Lower lobe of right lung (tissue), 2 donors: ENCODE results near the gene ARID2. TPM values are rescaled to one million over a fixed set of nuclear protein-coding genes. Genes with fewer than 3 reads are reported as not detected.

Experiments
- ATAC-seq, 2 donors: fragments of 200-7000 bp; cut with Tn5 transposase; one replicate each; pipeline ENCODE4 v1.9.1; 2020 to 2022; ENCODE audit warnings: mild to moderate bottlenecking in 2 of 2, moderate library complexity in 2 of 2
- DNase-seq: peaks from one replicate; pipeline ENCODE4 v3.0.0-alpha.2; 2020
- H3K27ac ChIP-seq: fragments of 200-600 bp; one replicate; pipeline ENCODE4 v1.8.0; 2022
- H3K27me3 ChIP-seq: fragments of 200-600 bp; one replicate; pipeline ENCODE4 v1.8.0; 2022; ENCODE audit warnings: low read depth
- H3K36me3 ChIP-seq: fragments of 200-600 bp; one replicate; pipeline ENCODE4 v1.8.0; 2022; ENCODE audit warnings: mild to moderate bottlenecking
- H3K4me1 ChIP-seq: fragments of 200-600 bp; one replicate; pipeline ENCODE4 v1.8.0; 2022
- H3K4me3 ChIP-seq: fragments of 200-600 bp; one replicate; pipeline ENCODE4 v1.8.0; 2022; ENCODE audit warnings: mild to moderate bottlenecking
- H3K9me3 ChIP-seq: fragments of 200-600 bp; one replicate; pipeline ENCODE4 v1.8.0; 2022
- CTCF ChIP-seq: fragments of 200-600 bp; IDR thresholded peaks from one replicate; pipeline ENCODE4 v1.8.0; 2022; ENCODE audit warnings: antibody characterized with exemption, mild to moderate bottlenecking
- intact Hi-C: fragments of 100-400 bp; cut with DNase I; formaldehyde crosslinking; loops from one replicate; pipeline ENCODE4 v1.11.0; 2022
- total RNA-seq: library from RNA; stranded (reverse); fragmentation: NEBNext Ultra II Directional; extraction: Animal tissue kit (Norgen Biotek cat#: 25700); gene quantifications from one replicate; pipeline ENCODE4 v1.2.1, GENCODE V29; 2021
- donor health status: DM: no; HTN: yes; CAD: no; lungs with severe emphysema.

Gene ARID2
- total RNA-seq, 1 donor from 2014 or later = 26.3 TPM

GRCh38 chr12:45831590-45831989 is 102.1 kb downstream of the ARID2 start:
- no peak for ATAC-seq
- Histone ChIP-seq H3K27ac (no peak overlapping the region), H3K9me3 (no peaks in the 10 kb centered on the region), H3K27me3 (no peaks in the 10 kb centered on the region), H3K36me3 (peaks cover 3% of the 10 kb centered on the region), H3K4me3 (no peak overlapping the region), H3K4me1 (no peaks in the 10 kb centered on the region)
- TF ChIP-seq CTCF = no peak
- intact Hi-C loops = no loop called here
- DNase-seq = no peak

- no peak for TF ChIP-seq CTCF
- no peak for DNase-seq
- intact Hi-C loops = no loop called here
Measured at GRCh38 chr12:45833401-45833800, 103.9 kb downstream of the ARID2 start.

GRCh38 chr12:45834809-45835208 is 105.3 kb downstream of the ARID2 start:
- TF ChIP-seq CTCF = no peak
- Histone ChIP-seq H3K27me3 (no peaks in the 10 kb centered on the region), H3K27ac (no peak overlapping the region), H3K36me3 (peaks cover 32% of the 10 kb centered on the region), H3K4me1 (no peaks in the 10 kb centered on the region), H3K4me3 (no peak overlapping the region), H3K9me3 (no peaks in the 10 kb centered on the region)
- DNase-seq = no peak
- intact Hi-C loops = no loop called here
- ATAC-seq = no peak

More at GRCh38 chr12:45833401-45833800, 103.9 kb downstream of the ARID2 start:
- Histone ChIP-seq H3K4me1 (no peaks in the 10 kb centered on the region), H3K27ac (no peak overlapping the region), H3K4me3 (no peak overlapping the region), H3K27me3 (no peaks in the 10 kb centered on the region), H3K36me3 (peaks cover 21% of the 10 kb centered on the region), H3K9me3 (no peaks in the 10 kb centered on the region)
- no peak for ATAC-seq

GRCh38 chr12:45839917-45840316 is 110.4 kb downstream of the ARID2 start:
- H3K4me1 ChIP-seq = no peaks in the 10 kb centered on the region
- H3K4me3 ChIP-seq = no peak overlapping the region
- DNase-seq (no peak), ATAC-seq (no peak)
- peaks cover 81% of the 10 kb centered on the region for H3K36me3 ChIP-seq
- H3K27ac ChIP-seq = no peak overlapping the region
- no peak for TF ChIP-seq CTCF
- no peaks in the 10 kb centered on the region for H3K27me3 ChIP-seq
- H3K9me3 ChIP-seq = no peaks in the 10 kb centered on the region
- intact Hi-C loops = no loop called here

- Histone ChIP-seq H3K4me3 (no peak overlapping the region), H3K9me3 (no peaks in the 10 kb centered on the region), H3K4me1 (no peaks in the 10 kb centered on the region), H3K36me3 (peaks cover 79% of the 10 kb centered on the region), H3K27me3 (no peaks in the 10 kb centered on the region), H3K27ac (no peak overlapping the region)
- ATAC-seq (no peak), DNase-seq (no peak)
- no peak for TF ChIP-seq CTCF
- intact Hi-C loops = no loop called here
Measured at GRCh38 chr12:45849289-45849688, 119.8 kb downstream of the ARID2 start.

GRCh38 chr12:45850302-45850701 is 120.8 kb downstream of the ARID2 start:
- intact Hi-C loops = no loop called here
- no peak for ATAC-seq

More at GRCh38 chr12:45850302-45850701, 120.8 kb downstream of the ARID2 start:
- Histone ChIP-seq H3K4me3 (no peak overlapping the region), H3K27ac (no peak overlapping the region), H3K36me3 (peaks cover 73% of the 10 kb centered on the region), H3K27me3 (no peaks in the 10 kb centered on the region), H3K9me3 (no peaks in the 10 kb centered on the region), H3K4me1 (no peaks in the 10 kb centered on the region)
- TF ChIP-seq CTCF = no peak
- DNase-seq = no peak
